IPS-NIHi7 (cell line): Measurements from ENCODE around the gene PTCD3.

ENCODE experiments used
- DNase-seq: peaks from one replicate; pipeline ENCODE4 v3.0.0; 2012; ENCODE audit warnings: mixed read lengths; ENCODE audit errors: extremely low spot score

PTCD3 gene

GRCh38 chr2:86143926-86144685, 38.1 kb downstream of the PTCD3 start:
- no peak for DNase-seq

- no peak for DNase-seq
Measured at GRCh38 chr2:86147793-86148192, 41.8 kb downstream of the PTCD3 start.

- no peak for DNase-seq
Measured at GRCh38 chr2:86150502-86150901, 44.5 kb downstream of the PTCD3 start.

- DNase-seq, result no peak
Measured at GRCh38 chr2:86157009-86157556, 51.0 kb downstream of the PTCD3 start.

GRCh38 chr2:86158286-86158685, 52.3 kb downstream of the PTCD3 start:
- no peak for DNase-seq

GRCh38 chr2:86160156-86160952, 54.3 kb downstream of the PTCD3 start:
- DNase-seq, result no peak

GRCh38 chr2:86170449-86170848, 64.4 kb downstream of the PTCD3 start:
- no peak for DNase-seq

GRCh38 chr2:86171295-86171694, 65.3 kb downstream of the PTCD3 start:
- DNase-seq, result no peak

- DNase-seq, result no peak
Measured at GRCh38 chr2:86172610-86173009, 66.6 kb downstream of the PTCD3 start.

GRCh38 chr2:86174445-86174844, 68.4 kb downstream of the PTCD3 start:
- DNase-seq, result no peak

GRCh38 chr2:86175828-86176227, 69.8 kb downstream of the PTCD3 start:
- no peak for DNase-seq

GRCh38 chr2:86176597-86176996, 70.6 kb downstream of the PTCD3 start:
- DNase-seq, result no peak

- no peak for DNase-seq
Measured at GRCh38 chr2:86185517-86186212, 79.6 kb downstream of the PTCD3 start.

- no peak for DNase-seq
Measured at GRCh38 chr2:86186431-86186830, 80.4 kb downstream of the PTCD3 start.

GRCh38 chr2:86189782-86190416, 83.9 kb downstream of the PTCD3 start:
- DNase-seq, result no peak
